ENCODE results near the gene IMP4. TPM values are rescaled to one million over a fixed set of nuclear protein-coding genes. Genes with fewer than 3 reads are reported as not detected.

IMP4 gene
- total and polyA plus RNA-seq, 4 donors: 40.4 to 113 (median 86.2) TPM

GRCh38 chr2:130336877-130337734 is 5.6 kb upstream of the IMP4 start:
- Histone ChIP-seq H3K4me3 (no peak overlapping the region), H3K27me3 (ENCODE audit: control insufficient read depth in 3 of 3, insufficient read depth in 3 of 3, low read length in 2 of 3) (no peaks in the 10 kb centered on the region), H3K9ac (ENCODE audit: insufficient read depth in 1 of 2, low read length in 2 of 2) (no peak overlapping the region), H3K4me1 (ENCODE audit: control insufficient read depth in 5 of 5, insufficient read depth in 5 of 5, low read length in 5 of 5) (peaks cover 0 to 15% (median 0%) of the 10 kb centered on the region in 5 donors), H3K36me3 (ENCODE audit: control insufficient read depth in 4 of 4, insufficient read depth in 4 of 4, low read length in 4 of 4) (peaks cover 0 to 21% (median 10%) of the 10 kb centered on the region in 4 donors), H3K9me3 (ENCODE audit: control insufficient read depth in 4 of 4, insufficient read depth in 3 of 4, low read length in 3 of 4) (no peaks in the 10 kb centered on the region), H3K27ac (ENCODE audit: low read depth in 1 of 2, low read length in 1 of 2) (no peak overlapping the region)
- DNase-seq (peak; percentile 90 to 96 (median 94)), ATAC-seq (ENCODE audit: insufficient read depth, low FRiP score) (peak; percentile 44)
- 32 to 33% methylated on average over 29 of the region's 29 CpGs for WGBS, 2 donors
- TF ChIP-seq, protein P1, sequence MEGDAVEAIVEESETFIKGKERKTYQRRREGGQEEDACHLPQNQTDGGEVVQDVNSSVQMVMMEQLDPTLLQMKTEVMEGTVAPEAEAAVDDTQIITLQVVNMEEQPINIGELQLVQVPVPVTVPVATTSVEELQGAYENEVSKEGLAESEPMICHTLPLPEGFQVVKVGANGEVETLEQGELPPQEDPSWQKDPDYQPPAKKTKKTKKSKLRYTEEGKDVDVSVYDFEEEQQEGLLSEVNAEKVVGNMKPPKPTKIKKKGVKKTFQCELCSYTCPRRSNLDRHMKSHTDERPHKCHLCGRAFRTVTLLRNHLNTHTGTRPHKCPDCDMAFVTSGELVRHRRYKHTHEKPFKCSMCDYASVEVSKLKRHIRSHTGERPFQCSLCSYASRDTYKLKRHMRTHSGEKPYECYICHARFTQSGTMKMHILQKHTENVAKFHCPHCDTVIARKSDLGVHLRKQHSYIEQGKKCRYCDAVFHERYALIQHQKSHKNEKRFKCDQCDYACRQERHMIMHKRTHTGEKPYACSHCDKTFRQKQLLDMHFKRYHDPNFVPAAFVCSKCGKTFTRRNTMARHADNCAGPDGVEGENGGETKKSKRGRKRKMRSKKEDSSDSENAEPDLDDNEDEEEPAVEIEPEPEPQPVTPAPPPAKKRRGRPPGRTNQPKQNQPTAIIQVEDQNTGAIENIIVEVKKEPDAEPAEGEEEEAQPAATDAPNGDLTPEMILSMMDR (IDR thresholded peaks at IDR 0.05; ENCODE audit: control extremely low read depth, extremely low read depth): no peak

DNA sequence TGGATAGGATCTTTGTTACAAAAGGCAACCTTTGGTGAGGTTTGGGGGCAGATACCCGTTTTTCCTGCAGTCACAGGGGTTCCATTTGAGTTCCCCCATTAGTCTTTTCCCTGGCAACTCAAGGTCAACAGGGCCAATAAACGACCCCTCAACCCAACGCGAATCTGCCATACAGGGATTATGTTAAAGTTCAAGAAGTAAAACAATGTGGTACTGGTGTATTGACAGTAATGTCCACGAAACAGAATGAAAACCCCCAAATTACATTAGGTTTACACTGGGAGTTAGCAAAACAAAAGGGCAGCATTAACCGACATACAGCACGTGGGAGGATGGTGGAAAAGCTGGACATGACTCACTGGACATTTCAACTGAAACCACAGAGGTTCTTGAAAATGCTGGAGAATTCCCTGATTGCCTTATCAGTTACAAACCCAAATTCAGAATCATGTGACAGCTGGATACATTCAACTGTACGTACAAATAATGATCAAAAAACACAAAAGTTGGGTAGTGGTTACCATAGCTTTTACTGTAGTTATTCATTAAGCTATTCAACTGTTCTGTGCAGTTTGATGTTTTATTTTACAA is 4.9 kb upstream of the IMP4 start:
- no peak for DNase-seq
- WGBS, 2 donors: 70 to 71% methylated on average over 8 of the region's 8 CpGs
- Histone ChIP-seq H3K9ac (ENCODE audit: insufficient read depth in 1 of 2, low read length in 2 of 2) (no peak overlapping the region), H3K36me3 (ENCODE audit: control insufficient read depth in 4 of 4, insufficient read depth in 4 of 4, low read length in 4 of 4) (peaks cover 0 to 21% (median 12%) of the 10 kb centered on the region in 4 donors), H3K9me3 (ENCODE audit: control insufficient read depth in 4 of 4, insufficient read depth in 3 of 4, low read length in 3 of 4) (no peaks in the 10 kb centered on the region), H3K4me3 (no peak overlapping the region), H3K27me3 (ENCODE audit: control insufficient read depth in 3 of 3, insufficient read depth in 3 of 3, low read length in 2 of 3) (no peaks in the 10 kb centered on the region), H3K27ac (ENCODE audit: low read depth in 1 of 2, low read length in 1 of 2) (no peak overlapping the region), H3K4me1 (ENCODE audit: control insufficient read depth in 5 of 5, insufficient read depth in 5 of 5, low read length in 5 of 5) (peaks cover 0 to 15% (median 0%) of the 10 kb centered on the region in 5 donors)
- no peak for ATAC-seq (ENCODE audit: insufficient read depth, low FRiP score)
- TF ChIP-seq, protein P1 (IDR thresholded peaks at IDR 0.05; ENCODE audit: control extremely low read depth, extremely low read depth): no peak

DNA sequence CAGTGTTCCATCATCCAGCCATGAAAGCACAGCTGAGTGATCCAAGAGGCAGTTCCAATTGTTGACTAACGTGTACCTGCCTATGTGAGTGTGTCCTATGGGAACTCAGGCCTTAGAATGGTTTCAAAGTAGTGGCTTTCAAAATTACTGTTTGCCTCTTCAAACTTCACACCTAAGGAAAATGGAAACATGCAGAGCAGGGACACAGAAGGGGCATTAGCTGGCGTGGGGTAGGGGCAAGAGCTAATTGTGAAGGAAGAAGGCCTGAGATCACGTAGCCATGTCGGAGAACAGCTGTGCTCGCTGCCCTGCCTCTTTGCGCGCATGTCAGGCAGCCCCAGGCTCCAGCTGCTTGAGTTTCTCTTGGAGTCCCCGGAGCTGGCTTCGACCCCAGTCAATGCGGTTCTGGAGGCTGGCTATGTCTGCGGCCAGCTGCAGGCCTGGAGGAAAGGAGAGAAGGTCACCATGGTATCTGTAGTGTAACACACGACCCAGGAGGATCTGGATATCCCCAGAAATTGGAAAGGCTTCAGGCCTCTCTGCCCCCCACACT is 3.8 kb upstream of the IMP4 start:
- H3K9ac ChIP-seq (ENCODE audit: insufficient read depth in 1 of 2, low read length in 2 of 2): no peak overlapping the region
- WGBS, 2 donors: 95 to 96% methylated on average over 12 of the region's 12 CpGs
- H3K27me3 ChIP-seq (ENCODE audit: control insufficient read depth in 3 of 3, insufficient read depth in 3 of 3, low read length in 2 of 3): no peaks in the 10 kb centered on the region
- no peaks in the 10 kb centered on the region for H3K9me3 ChIP-seq (ENCODE audit: control insufficient read depth in 4 of 4, insufficient read depth in 3 of 4, low read length in 3 of 4)
- ATAC-seq (ENCODE audit: insufficient read depth, low FRiP score) (no peak), DNase-seq (no peak)
- H3K27ac ChIP-seq (ENCODE audit: low read depth in 1 of 2, low read length in 1 of 2): no peak overlapping the region
- TF ChIP-seq, protein P1 (IDR thresholded peaks at IDR 0.05; ENCODE audit: control extremely low read depth, extremely low read depth): no peak
- H3K4me1 ChIP-seq (ENCODE audit: control insufficient read depth in 5 of 5, insufficient read depth in 5 of 5, low read length in 5 of 5): peaks cover 0 to 21% (median 3%) of the 10 kb centered on the region in 5 donors
- H3K4me3 ChIP-seq: no peak overlapping the region
- H3K36me3 ChIP-seq (ENCODE audit: control insufficient read depth in 4 of 4, insufficient read depth in 4 of 4, low read length in 4 of 4): peaks cover 0 to 21% (median 12%) of the 10 kb centered on the region in 4 donors
